ENCODE results near the gene ZDHHC16.
A peak's percentile ranks its signal among the peaks of the same experiment; 100 is the strongest.
"Not testable (repeated sequence)": the region's sequence is repeated elsewhere in the genome, so short reads cannot be mapped to it uniquely, and the experiment has no call there.

The ZDHHC16 gene

GRCh38 chr10:97445722-97446639 lies at the start of gene ZDHHC16, which contains the start of gene EXOSC1:
TSS of gene ZDHHC16 (plus strand) at chr10:97446175. CDS start at chr10:97451676, 5,501 bp downstream.
TSS of gene EXOSC1 (minus strand) at chr10:97446006. CDS start at chr10:97445985, 21 bp downstream.
- peak; percentile 88 for DNase-seq (ENCODE audit: low read depth)

- no peak for DNase-seq (ENCODE audit: low read depth)
Observed at GRCh38 chr10:97399843-97400545, 46.0 kb upstream of the ZDHHC16 start.

- DNase-seq (ENCODE audit: low read depth), result peak; percentile 67
Observed at GRCh38 chr10:97400665-97401454, 45.1 kb upstream of the ZDHHC16 start, which contains the start of gene RRP12. TSS of gene RRP12 (minus strand) at chr10:97401340. CDS start at chr10:97401231, 109 bp downstream.

GRCh38 chr10:97401455-97401919 lies 44.5 kb upstream of the ZDHHC16 start:
- no peak for DNase-seq (ENCODE audit: low read depth)

GRCh38 chr10:97404044-97404443 lies 41.9 kb upstream of the ZDHHC16 start:
- no peak for DNase-seq (ENCODE audit: low read depth)

- DNase-seq (ENCODE audit: low read depth), result no peak
Observed at GRCh38 chr10:97406064-97406463, 39.9 kb upstream of the ZDHHC16 start.

GRCh38 chr10:97406483-97406882 lies 39.5 kb upstream of the ZDHHC16 start:
- DNase-seq (ENCODE audit: low read depth), result not testable (repeated sequence)

GRCh38 chr10:97407211-97407951 lies 38.6 kb upstream of the ZDHHC16 start:
- DNase-seq (ENCODE audit: low read depth), result peak; percentile 38

- DNase-seq (ENCODE audit: low read depth), result no peak
Observed at GRCh38 chr10:97407952-97408248, 38.1 kb upstream of the ZDHHC16 start.

- no peak for DNase-seq (ENCODE audit: low read depth)
Observed at GRCh38 chr10:97408496-97408992, 37.4 kb upstream of the ZDHHC16 start.

- DNase-seq (ENCODE audit: low read depth), result no peak
Observed at GRCh38 chr10:97411406-97411805, 34.6 kb upstream of the ZDHHC16 start.

- DNase-seq (ENCODE audit: low read depth), result peak; percentile 34
Observed at GRCh38 chr10:97412891-97413304, 33.1 kb upstream of the ZDHHC16 start.

- DNase-seq (ENCODE audit: low read depth), result no peak
Observed at GRCh38 chr10:97416565-97416964, 29.4 kb upstream of the ZDHHC16 start.

- not testable (repeated sequence) for DNase-seq (ENCODE audit: low read depth)
Observed at GRCh38 chr10:97423757-97424098, 22.2 kb upstream of the ZDHHC16 start.

GRCh38 chr10:97425964-97426775 lies 19.8 kb upstream of the ZDHHC16 start, which contains the start of gene PGAM1:
TSS of gene PGAM1 (plus strand) at chr10:97426191. CDS start at chr10:97426308, 117 bp downstream.
- DNase-seq (ENCODE audit: low read depth), result peak; percentile 92

- DNase-seq (ENCODE audit: low read depth), result no peak
Observed at GRCh38 chr10:97426776-97427570, 19.0 kb upstream of the ZDHHC16 start.

- no peak for DNase-seq (ENCODE audit: low read depth)
Observed at GRCh38 chr10:97427571-97428179, 18.3 kb upstream of the ZDHHC16 start.

GRCh38 chr10:97428572-97428981 lies 17.4 kb upstream of the ZDHHC16 start:
- DNase-seq (ENCODE audit: low read depth), result no peak

GRCh38 chr10:97434055-97434454 lies 11.9 kb upstream of the ZDHHC16 start:
- no peak for DNase-seq (ENCODE audit: low read depth)
